GM10847 (cell line): ENCODE measurements around the gene OBI1.

Experiments used
- POLR2A ChIP-seq: IDR thresholded peaks from 2 replicates; pipeline ENCODE4 v1.6.1; 2011; ENCODE audit not compliant: insufficient read length; ENCODE audit errors: extremely low read depth

Gene OBI1

GRCh38 chr13:78600280-78600883 lies 58.6 kb downstream of the OBI1 start:
- no peak for TF ChIP-seq POLR2A

GRCh38 chr13:78599645-78600279 lies 59.2 kb downstream of the OBI1 start:
- no peak for TF ChIP-seq POLR2A

GRCh38 chr13:78598966-78599644 lies 59.9 kb downstream of the OBI1 start:
- no peak for TF ChIP-seq POLR2A

GRCh38 chr13:78598116-78598781 lies 60.7 kb downstream of the OBI1 start:
- TF ChIP-seq POLR2A, result no peak

GRCh38 chr13:78597602-78597932 lies 61.4 kb downstream of the OBI1 start:
- no peak for TF ChIP-seq POLR2A

GRCh38 chr13:78596736-78597601 lies 62.0 kb downstream of the OBI1 start:
- TF ChIP-seq POLR2A, result no peak

GRCh38 chr13:78596399-78596735 lies 62.6 kb downstream of the OBI1 start:
- no peak for TF ChIP-seq POLR2A

- TF ChIP-seq POLR2A, result no peak
These were observed 63.2 kb downstream of the OBI1 start for GRCh38 chr13:78595495-78596398.

GRCh38 chr13:78594456-78594975 lies 64.4 kb downstream of the OBI1 start:
- no peak for TF ChIP-seq POLR2A

GRCh38 chr13:78593652-78594455 lies 65.1 kb downstream of the OBI1 start:
- TF ChIP-seq POLR2A, result no peak

- no peak for TF ChIP-seq POLR2A
These were observed 65.8 kb downstream of the OBI1 start for GRCh38 chr13:78593129-78593528.

GRCh38 chr13:78592584-78592983 lies 66.4 kb downstream of the OBI1 start:
- no peak for TF ChIP-seq POLR2A

GRCh38 chr13:78589206-78589605 lies 69.7 kb downstream of the OBI1 start:
- no peak for TF ChIP-seq POLR2A
